DND-41 (cell line): ENCODE measurements around the gene ARV1.

Source experiments
- EZH2 ChIP-seq: IDR thresholded peaks from 3 replicates; pipeline ENCODE4 v1.6.1; 2012; ENCODE audit warnings: borderline replicate concordance, low read depth, mild to moderate bottlenecking, moderate library complexity, low read length, inconsistent platforms; ENCODE audit not compliant: severe bottlenecking
- TF ChIP-seq, protein P1 (sequence below): IDR thresholded peaks from 2 replicates; pipeline ENCODE4 v1.5.1; 2012; ENCODE audit warnings: borderline replicate concordance, low read length, moderate library complexity, mild to moderate bottlenecking; ENCODE audit not compliant: poor library complexity, severe bottlenecking; ENCODE audit errors: extremely low read depth

GRCh38 chr1:230948903-230949302, 30.0 kb upstream of the ARV1 start:
- TF ChIP-seq, protein P1, sequence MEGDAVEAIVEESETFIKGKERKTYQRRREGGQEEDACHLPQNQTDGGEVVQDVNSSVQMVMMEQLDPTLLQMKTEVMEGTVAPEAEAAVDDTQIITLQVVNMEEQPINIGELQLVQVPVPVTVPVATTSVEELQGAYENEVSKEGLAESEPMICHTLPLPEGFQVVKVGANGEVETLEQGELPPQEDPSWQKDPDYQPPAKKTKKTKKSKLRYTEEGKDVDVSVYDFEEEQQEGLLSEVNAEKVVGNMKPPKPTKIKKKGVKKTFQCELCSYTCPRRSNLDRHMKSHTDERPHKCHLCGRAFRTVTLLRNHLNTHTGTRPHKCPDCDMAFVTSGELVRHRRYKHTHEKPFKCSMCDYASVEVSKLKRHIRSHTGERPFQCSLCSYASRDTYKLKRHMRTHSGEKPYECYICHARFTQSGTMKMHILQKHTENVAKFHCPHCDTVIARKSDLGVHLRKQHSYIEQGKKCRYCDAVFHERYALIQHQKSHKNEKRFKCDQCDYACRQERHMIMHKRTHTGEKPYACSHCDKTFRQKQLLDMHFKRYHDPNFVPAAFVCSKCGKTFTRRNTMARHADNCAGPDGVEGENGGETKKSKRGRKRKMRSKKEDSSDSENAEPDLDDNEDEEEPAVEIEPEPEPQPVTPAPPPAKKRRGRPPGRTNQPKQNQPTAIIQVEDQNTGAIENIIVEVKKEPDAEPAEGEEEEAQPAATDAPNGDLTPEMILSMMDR = no peak
- no peak for TF ChIP-seq EZH2
